Measurements from ENCODE around the gene PRMT7. TPM values are rescaled to one million over a fixed set of nuclear protein-coding genes. Genes with fewer than 3 reads are reported as not detected.

Gene PRMT7
- total and polyA plus RNA-seq, 2 donors from 2014 or later = 20.4 to 33.7 TPM

- FAIRE-seq = no peak
- H3K4me3 ChIP-seq (ENCODE audit: low read length in 3 of 3) = no peak overlapping the region
- H3K9ac ChIP-seq (ENCODE audit: low read length in 3 of 3) = no peak overlapping the region
- intact Hi-C loops (cut with DNase I) = no loop called here
- peaks cover 0 to 42% (median 33%) of the 10 kb centered on the region in 3 donors for H3K36me3 ChIP-seq (ENCODE audit: control insufficient read depth in 2 of 3, insufficient read depth in 3 of 3, low read length in 3 of 3)
- H3K4me1 ChIP-seq (ENCODE audit: control insufficient read depth in 2 of 3, insufficient read depth in 2 of 3, low read depth in 1 of 3, low read length in 3 of 3) = peaks cover 0 to under 1% (median 0%) of the 10 kb centered on the region in 3 donors
- H3K27ac ChIP-seq (ENCODE audit: low read depth in 2 of 2, low read length in 2 of 2) = no peak overlapping the region
- H3K27me3 ChIP-seq (ENCODE audit: control insufficient read depth, insufficient read depth, low read length) = no peaks in the 10 kb centered on the region
- TF ChIP-seq, protein P1, sequence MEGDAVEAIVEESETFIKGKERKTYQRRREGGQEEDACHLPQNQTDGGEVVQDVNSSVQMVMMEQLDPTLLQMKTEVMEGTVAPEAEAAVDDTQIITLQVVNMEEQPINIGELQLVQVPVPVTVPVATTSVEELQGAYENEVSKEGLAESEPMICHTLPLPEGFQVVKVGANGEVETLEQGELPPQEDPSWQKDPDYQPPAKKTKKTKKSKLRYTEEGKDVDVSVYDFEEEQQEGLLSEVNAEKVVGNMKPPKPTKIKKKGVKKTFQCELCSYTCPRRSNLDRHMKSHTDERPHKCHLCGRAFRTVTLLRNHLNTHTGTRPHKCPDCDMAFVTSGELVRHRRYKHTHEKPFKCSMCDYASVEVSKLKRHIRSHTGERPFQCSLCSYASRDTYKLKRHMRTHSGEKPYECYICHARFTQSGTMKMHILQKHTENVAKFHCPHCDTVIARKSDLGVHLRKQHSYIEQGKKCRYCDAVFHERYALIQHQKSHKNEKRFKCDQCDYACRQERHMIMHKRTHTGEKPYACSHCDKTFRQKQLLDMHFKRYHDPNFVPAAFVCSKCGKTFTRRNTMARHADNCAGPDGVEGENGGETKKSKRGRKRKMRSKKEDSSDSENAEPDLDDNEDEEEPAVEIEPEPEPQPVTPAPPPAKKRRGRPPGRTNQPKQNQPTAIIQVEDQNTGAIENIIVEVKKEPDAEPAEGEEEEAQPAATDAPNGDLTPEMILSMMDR (IDR thresholded peaks at IDR 0.05; ENCODE audit: borderline replicate concordance, extremely low read depth, insufficient read depth) = no peak
- peak in 1 of 5 donors; percentile 22 for DNase-seq
- H3K9me3 ChIP-seq (ENCODE audit: control insufficient read depth in 2 of 3, insufficient read depth in 1 of 3, low read length in 3 of 3) = no peaks in the 10 kb centered on the region
Observed at GRCh38 chr16:68350813-68351350, 40.1 kb downstream of the PRMT7 start.

- Histone ChIP-seq H3K4me3 (ENCODE audit: low read length in 3 of 3) (no peak overlapping the region), H3K9me3 (ENCODE audit: control insufficient read depth in 2 of 3, insufficient read depth in 1 of 3, low read length in 3 of 3) (no peaks in the 10 kb centered on the region), H3K9ac (ENCODE audit: low read length in 3 of 3) (no peak overlapping the region), H3K36me3 (ENCODE audit: control insufficient read depth in 2 of 3, insufficient read depth in 3 of 3, low read length in 3 of 3) (peaks cover 0 to 38% (median 35%) of the 10 kb centered on the region in 3 donors), H3K27me3 (ENCODE audit: control insufficient read depth, insufficient read depth, low read length) (no peaks in the 10 kb centered on the region), H3K27ac (ENCODE audit: low read depth in 2 of 2, low read length in 2 of 2) (no peak overlapping the region), H3K4me1 (ENCODE audit: control insufficient read depth in 2 of 3, insufficient read depth in 2 of 3, low read depth in 1 of 3, low read length in 3 of 3) (peaks cover 0 to 3% (median 0%) of the 10 kb centered on the region in 3 donors)
- TF ChIP-seq, protein P1 (IDR thresholded peaks at IDR 0.05; ENCODE audit: borderline replicate concordance, extremely low read depth, insufficient read depth) = no peak
- DNase-seq (peak in 1 of 5 donors; percentile 68), FAIRE-seq (no peak)
- intact Hi-C loops (cut with DNase I) = no loop called here
Observed at GRCh38 chr16:68351463-68351862, 40.6 kb downstream of the PRMT7 start.

- FAIRE-seq = no peak
- intact Hi-C loops (cut with DNase I) = no loop called here
- Histone ChIP-seq H3K4me3 (ENCODE audit: low read length in 3 of 3) (no peak overlapping the region), H3K4me1 (ENCODE audit: control insufficient read depth in 2 of 3, insufficient read depth in 2 of 3, low read depth in 1 of 3, low read length in 3 of 3) (peaks cover 0 to 3% (median 0%) of the 10 kb centered on the region in 3 donors), H3K9ac (ENCODE audit: low read length in 3 of 3) (no peak overlapping the region), H3K27me3 (ENCODE audit: control insufficient read depth, insufficient read depth, low read length) (no peaks in the 10 kb centered on the region), H3K36me3 (ENCODE audit: control insufficient read depth in 2 of 3, insufficient read depth in 3 of 3, low read length in 3 of 3) (peaks cover 0 to 40% (median 37%) of the 10 kb centered on the region in 3 donors), H3K9me3 (ENCODE audit: control insufficient read depth in 2 of 3, insufficient read depth in 1 of 3, low read length in 3 of 3) (no peaks in the 10 kb centered on the region), H3K27ac (ENCODE audit: low read depth in 2 of 2, low read length in 2 of 2) (no peak overlapping the region)
- peak in 1 of 5 donors; percentile 69 for DNase-seq
- TF ChIP-seq, protein P1 (IDR thresholded peaks at IDR 0.05; ENCODE audit: borderline replicate concordance, extremely low read depth, insufficient read depth) = no peak
Observed at GRCh38 chr16:68351991-68352431, 41.2 kb downstream of the PRMT7 start.
